PFSK-1 (cell line): ENCODE results near the gene PAQR5.

Source experiments
- FOXP2 ChIP-seq: optimal IDR thresholded peaks from 2 replicates; pipeline ENCODE3; 2011; ENCODE audit warnings: borderline replicate concordance, control low read depth, inconsistent platforms; ENCODE audit not compliant: insufficient read depth; ENCODE audit errors: extremely low read length, extremely low read depth
- POLR2AphosphoS5 ChIP-seq: IDR thresholded peaks from 2 replicates; pipeline ENCODE4 v1.6.1; 2012; ENCODE audit warnings: low read depth, mild to moderate bottlenecking, control low read depth, low read length, moderate library complexity
- REST ChIP-seq, 2 experiments: IDR thresholded peaks; 2 replicates each; pipeline versions ENCODE4 v1.6.1 to v1.8.0; 2011 to 2012; ENCODE audit warnings: low read depth in 2 of 2, low read length in 2 of 2, control low read depth in 1 of 2, inconsistent platforms in 1 of 2, mild to moderate bottlenecking in 1 of 2, moderate library complexity in 1 of 2; ENCODE audit not compliant: insufficient read depth in 1 of 2
- SIN3A ChIP-seq: IDR thresholded peaks from 2 replicates; pipeline ENCODE4 v1.6.1; 2012; ENCODE audit warnings: mild to moderate bottlenecking, low read length, moderate library complexity, borderline replicate concordance; ENCODE audit not compliant: insufficient read depth
- TAF1 ChIP-seq: IDR thresholded peaks from 2 replicates; pipeline ENCODE4 v1.6.1; 2012; ENCODE audit warnings: low read length, control low read depth, borderline replicate concordance; ENCODE audit not compliant: insufficient read depth

- no peak for TF ChIP-seq REST (IDR thresholded peaks at IDR 0.05; ENCODE audit: insufficient read depth in 1 of 2, low read depth in 2 of 2, low read length in 2 of 2)
- no peak for TF ChIP-seq SIN3A
- TF ChIP-seq FOXP2: no peak
- TF ChIP-seq TAF1: no peak
- TF ChIP-seq POLR2AphosphoS5: no peak
These were observed 17.6 kb downstream of the PAQR5 start for GRCh38 chr15:69316291-69316690.
